HG02840 (cell line): ENCODE data around the gene EDN2.

Experiments used
- ATAC-seq: cut with Tn5 transposase; IDR thresholded peaks from one replicate; pipeline ENCODE4 v1.9.1; 2021; ENCODE audit warnings: mild to moderate bottlenecking, moderate library complexity, moderate number of reproducible peaks; ENCODE audit not compliant: unreplicated experiment, low FRiP score

EDN2 gene

DNA sequence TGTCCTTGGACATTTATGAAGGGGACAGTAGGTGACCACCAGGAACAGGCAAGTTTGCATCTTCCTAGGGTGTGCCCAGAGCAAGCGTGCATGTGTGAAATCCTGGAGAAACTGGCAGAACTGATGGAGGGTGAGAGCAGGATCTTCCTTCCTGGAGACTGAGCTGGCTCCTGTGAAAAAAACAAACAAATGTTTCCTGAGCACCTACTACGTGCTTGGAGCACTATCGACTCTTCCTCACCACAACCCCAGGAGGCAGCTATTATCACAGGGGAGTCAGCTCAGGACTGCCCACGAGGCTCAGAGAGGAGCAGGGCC is 1.5 kb upstream of the EDN2 start:
- no peak for ATAC-seq

GRCh38 chr1:41485605-41486004 is 1.1 kb upstream of the EDN2 start:
- ATAC-seq: no peak

DNA sequence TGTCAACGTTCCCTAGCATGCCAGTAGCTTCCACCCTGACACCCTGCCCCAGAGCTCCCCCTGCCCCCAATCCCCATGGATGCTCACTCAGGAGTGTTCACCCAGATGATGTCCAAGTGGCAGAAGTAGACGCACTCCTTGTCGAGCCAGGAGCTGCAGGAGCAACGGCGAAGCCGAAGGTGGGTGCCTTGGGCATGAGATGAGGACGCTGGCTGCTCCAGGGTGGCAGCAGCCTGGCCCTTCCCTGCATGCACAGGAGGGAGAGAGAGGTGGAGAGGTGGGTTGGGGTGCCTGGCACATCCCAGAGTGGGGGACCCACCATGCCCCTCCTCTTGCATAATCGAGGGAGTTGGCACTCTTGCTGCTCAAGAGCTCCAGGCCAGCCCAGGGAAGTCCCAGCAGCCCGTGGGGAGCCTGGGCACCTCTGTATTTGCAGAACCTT is 502 bp downstream of the EDN2 start:
- no peak for ATAC-seq

DNA sequence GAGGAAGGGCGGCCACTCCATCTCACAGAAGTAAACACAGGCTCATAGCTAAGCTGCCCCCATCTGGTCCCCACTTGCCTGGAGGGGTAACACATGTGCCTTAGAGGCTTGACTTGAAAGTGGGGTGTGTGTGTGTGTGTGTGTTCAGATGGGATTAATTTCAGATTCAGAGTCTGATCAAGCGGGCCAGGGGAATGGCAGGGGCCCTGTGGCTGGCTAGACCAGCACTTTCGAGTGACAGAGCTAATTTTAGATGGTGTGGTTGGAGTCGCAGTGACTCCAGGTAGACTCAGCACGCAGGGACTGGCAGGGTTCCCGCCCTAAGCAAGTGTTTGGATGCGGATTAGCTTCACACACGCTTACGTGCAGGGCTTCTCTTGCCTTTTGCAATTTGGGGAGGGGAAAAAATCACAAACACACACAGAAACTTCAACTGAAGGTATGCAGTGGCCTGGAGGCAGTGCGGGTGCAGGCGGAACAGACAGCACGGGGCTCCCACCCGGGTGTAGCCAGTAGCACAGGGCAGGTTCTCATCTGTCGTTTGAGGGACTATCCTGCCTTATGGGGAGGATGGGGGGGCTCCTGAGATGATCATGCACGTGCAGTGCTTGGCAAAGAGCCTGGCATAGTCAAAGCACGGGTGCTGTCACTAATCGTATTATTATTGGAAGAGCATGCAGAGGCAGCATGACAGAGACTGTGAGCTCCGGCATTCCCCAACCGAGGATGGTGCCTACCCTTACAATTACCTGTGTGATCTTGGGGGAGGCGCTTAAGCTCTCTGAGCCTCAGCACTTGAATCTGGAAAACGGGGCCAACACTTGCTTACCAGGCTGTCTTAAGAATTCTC is 1.3 kb downstream of the EDN2 start:
- no peak for ATAC-seq

GRCh38 chr1:41482001-41482765 is 2.3 kb downstream of the EDN2 start:
- ATAC-seq: no peak

DNA sequence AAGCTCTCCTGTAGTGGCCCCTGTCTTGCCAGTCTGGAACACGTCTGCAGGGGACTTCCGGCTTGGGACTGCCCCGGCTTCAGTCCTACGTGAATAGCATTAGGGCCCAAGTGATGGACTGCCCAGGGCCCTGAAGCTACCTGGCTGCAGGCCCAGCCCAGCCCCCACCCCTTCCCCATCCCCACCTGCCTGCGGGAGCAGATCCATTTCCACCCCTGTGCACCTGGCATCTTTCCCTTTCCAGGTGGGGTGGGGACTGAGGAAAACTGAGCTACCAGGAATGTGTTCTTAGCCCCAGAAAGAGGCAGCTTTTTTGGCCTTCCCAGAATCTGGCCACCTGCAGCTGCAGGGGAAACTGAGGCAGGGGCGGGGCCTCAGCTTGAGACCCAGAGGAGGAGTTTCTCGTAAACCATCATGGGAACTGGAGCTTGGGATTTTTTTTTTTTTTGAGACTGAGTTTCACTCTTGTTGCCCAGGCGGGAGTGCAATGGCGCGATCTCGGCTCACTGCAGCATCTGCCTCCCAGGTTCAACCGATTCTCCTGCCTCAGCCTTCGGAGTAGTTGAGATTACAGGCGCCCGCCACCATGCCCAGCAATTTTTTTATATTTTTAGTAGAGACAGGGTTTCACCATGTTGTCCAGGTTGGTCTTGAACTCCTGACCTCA is 3.2 kb downstream of the EDN2 start:
- ATAC-seq: no peak

DNA sequence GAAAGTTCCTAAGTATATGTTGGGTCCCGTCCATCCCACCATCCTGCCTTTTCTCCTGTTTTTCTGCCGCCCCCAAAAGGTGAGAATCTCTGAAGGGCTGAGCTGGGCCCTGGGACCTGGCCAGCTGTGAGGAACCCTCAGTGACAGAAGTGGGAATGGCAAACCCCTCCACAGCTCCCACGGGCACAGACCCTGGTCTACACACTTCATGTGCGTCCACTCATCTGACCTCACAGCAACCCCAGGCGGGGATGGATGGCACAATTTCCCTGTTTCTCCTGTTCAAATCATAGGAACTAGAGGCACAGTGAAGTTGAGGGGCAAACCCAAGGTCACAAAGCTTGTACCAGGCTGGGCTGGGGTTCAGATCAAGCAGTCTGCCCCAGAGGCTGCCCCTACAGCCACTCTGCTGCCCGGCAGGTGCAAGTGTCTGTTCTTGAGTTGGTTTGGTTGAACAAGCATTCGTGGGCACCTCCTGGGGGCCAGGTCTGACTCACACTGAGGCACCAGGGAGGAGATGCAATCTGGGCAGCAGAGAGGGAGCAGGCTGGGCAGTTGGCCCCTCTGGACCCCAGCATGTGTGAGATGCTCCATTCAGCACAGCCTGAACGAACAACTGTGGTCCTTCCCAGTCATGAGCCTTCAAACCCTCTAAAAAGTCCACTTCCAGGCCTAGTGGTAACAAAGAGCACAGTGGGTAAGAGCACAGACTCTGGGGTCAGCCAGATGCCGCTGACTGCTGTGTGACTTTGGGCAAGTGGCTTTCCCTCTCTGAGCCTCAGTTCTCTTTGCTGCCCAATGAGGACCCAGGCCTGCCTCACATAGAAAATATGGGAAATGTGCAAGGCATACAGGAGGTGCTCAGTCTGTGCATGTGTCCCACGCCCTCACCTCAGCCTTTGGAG is 4.0 kb downstream of the EDN2 start:
- ATAC-seq: no peak

DNA sequence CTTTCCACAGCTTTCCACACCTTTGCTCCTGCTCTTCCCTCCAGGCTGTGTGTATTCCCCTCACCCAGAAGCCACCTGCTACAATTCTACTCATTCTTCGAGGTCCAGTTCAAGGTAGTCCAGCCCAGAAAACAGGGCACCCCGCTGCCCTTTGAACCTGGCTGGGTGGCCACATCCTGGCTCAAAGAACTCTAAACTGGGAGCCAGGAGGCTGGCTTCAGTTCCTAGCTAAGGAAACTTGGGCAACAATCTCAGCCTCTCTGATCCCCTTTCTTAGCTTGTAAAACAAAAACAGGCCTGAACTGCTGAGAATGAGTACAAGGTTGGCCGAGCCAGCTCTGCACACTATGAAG is 4.7 kb downstream of the EDN2 start:
- no peak for ATAC-seq

- no peak for ATAC-seq
Measured at GRCh38 chr1:41479000-41479807, 5.3 kb downstream of the EDN2 start.

GRCh38 chr1:41478118-41478748 is 6.2 kb downstream of the EDN2 start:
- ATAC-seq: no peak

- ATAC-seq: no peak
Measured at GRCh38 chr1:41476807-41477361, 7.6 kb downstream of the EDN2 start.

DNA sequence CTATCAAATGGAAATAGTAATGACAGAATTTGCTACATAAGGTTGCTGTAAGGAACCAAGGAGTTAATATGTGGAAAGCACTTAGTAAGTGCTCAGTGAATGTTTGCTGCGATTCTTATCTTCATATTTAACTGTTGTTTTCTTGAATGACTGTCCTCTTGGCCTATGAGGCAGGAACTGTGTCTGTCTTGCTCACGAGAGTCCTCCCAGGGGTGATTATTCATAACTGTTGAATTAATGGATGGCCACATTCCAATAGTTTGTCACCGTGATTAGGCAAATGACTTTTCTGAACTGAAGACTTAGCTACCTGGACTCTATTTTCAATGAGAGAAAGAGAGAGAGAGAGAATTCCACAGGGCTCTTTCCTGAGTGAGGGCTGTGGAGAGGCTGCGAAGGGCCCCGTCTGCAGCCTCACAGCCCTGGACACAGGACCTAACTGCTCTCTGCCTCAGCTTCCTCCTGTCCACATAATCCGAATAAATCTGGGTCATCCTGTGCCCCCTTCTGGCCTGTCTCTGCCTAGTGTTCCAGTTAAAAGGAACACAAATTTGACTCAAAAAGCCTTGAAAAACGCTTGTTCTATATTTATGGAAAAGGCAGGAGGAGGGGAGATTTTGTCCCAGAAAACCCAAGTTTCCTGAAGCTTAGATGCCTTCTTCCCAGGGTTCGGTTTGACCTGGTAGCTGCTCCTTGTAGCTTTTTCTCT is 8.5 kb downstream of the EDN2 start:
- ATAC-seq: no peak

- ATAC-seq: no peak
Measured at GRCh38 chr1:41475346-41475745, 9.1 kb downstream of the EDN2 start.

DNA sequence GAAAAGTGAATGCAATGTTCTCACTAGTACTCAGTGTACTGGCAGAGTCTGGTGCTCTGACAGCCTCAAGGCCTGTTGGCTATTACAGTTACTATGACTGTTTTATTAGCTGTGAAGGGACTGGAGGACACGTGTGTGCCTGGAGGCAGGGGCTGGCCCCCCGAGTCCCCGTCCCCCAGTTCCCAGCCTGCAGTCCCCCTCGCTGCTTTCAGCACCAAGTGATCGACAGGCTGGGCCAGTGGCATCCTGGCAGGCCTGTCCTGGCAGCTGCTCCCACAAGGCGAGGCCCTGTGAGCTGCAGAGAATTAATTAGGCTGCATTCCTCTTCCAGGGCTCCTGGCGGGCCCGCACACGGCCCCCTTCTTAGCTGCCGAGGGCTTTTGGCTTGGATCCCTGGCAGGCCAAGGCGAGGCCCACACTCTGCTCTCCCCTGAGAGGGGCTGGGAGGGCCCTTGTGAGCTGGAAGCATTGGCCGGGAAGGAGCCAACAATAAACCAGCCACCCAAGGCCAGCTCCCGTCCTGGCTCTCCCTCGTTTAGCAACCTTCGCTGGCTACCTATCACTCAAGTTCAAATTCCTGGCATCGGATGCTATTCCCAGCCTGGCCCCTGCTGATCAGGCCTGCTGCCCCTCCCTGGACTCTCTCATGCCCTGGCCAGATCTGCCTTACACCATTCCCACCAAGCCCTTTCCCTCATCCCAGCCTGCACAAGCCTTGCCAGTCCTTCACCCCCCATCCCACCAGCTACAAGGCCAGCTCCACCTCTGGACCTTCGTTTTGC is 9.8 kb downstream of the EDN2 start:
- ATAC-seq: no peak

DNA sequence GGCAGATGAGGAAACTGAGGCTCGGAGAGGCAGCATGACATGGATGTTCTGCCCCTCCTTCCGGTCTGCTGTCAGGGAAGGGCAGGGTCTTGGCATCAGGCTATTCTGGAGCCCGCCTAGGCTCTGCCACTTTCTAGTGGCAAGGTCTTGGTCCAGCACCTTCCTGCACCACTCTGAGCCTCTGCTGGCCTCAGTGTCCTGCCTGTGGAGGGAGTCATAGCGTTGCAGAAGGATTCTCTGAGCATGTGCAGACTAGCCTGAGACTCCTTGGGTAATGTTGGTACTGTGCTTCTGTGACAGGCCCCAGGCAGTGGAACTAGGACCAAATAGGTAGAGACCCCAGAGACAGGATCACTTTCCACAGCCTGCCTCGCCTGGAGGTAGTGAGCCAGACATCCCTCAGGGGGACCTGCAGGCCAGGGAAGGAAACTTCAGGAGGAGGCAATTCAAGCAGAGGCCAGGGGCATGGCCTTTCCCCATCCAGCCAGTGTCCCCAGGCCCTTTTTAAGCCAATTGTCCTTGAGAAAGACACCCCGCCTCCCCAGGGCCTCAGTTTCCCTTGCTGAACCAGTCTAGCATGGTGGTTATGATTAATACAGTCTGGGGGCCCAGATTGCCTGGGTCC is 10.6 kb downstream of the EDN2 start:
- ATAC-seq: no peak

- no peak for ATAC-seq
Measured at GRCh38 chr1:41471658-41472057, 12.8 kb downstream of the EDN2 start.

GRCh38 chr1:41469706-41470105 is 14.8 kb downstream of the EDN2 start:
- no peak for ATAC-seq
